Astrocyte of the hippocampus (primary cell): Measurements from ENCODE around the gene TYW5.

Experiments used
- DNase-seq: peaks from one replicate; pipeline ENCODE4 v3.0.0; 2011; ENCODE audit warnings: low read depth, low spot score

The TYW5 gene

GRCh38 chr2:199973703-199974102, 18.4 kb upstream of the TYW5 start:
- peak; percentile 65 for DNase-seq

GRCh38 chr2:199972088-199972626, 16.9 kb upstream of the TYW5 start:
- DNase-seq = no peak

GRCh38 chr2:199968126-199968525, 12.8 kb upstream of the TYW5 start:
- no peak for DNase-seq

DNA sequence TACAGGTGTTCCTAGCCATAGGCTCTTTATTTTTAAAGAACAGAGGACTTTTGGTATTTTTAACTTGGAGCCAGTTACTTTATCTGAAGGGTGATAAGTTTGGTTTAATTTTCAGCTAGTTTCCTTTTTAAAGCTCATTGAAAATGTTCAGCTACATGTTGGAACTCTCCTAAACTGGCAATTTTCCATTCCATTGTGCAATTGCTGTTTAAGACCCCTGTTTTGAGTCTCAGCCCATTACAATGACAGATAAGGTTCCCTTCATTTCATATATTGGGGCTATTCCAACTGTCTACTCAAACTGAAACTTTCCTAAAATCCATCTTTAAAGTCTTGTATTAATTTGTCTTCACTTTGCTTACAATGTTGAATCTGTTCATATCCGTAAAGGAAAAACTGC, 11.7 kb upstream of the TYW5 start:
- DNase-seq = no peak

GRCh38 chr2:199966405-199966804, 11.1 kb upstream of the TYW5 start:
- no peak for DNase-seq

DNA sequence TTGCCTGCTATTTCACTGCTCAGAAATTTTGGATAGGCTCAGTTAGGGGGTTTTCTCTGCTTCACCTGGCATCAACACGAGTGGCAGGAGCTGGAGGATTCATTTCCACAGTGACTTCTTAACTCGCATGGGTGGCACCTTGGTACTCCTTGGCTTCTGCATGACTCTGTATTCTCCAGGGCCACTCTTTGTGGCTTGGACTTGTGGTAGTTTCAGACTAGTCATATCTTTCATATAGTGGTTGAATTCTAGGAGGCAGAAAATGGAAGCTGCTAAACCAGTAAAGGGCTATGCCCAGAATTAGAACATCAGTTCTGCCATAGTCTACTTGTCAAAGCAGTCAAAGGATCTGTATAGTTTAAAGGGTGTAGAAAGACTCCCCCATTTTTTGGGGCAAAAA, 6.9 kb upstream of the TYW5 start:
- no peak for DNase-seq

DNA sequence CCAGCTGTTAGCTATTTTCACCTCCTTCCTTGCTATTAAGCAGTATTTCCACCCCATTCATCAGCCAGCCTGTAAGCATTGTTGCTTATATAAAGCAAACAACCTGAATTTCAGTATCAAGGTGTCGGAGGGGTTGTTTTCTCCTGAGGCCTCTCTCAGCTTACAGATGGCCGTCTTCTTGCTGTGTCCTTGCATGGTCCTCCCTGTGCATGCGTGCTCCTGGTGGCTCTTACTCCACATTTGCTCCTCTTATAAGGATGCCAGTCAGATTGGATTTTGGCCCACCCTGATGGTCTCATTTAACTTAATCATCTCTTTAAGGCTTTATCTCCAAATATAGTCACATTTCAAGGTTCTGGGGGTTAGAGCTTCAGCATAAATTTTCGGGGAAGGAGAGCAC, 2.7 kb upstream of the TYW5 start:
- DNase-seq = no peak

DNA sequence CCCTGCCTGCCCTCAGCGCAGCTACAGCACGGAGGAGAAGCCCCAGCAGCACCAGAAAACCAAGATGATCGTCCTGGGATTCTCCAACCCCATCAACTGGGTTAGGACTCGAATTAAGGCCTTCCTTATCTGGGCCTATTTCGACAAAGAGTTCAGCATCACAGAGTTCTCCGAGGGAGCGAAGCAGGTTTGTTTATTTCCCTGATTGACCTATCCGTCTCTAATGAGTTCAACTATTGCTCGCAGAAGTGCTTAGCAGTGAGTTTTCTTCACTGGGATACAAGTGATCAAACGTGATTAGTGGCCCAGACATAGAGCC, 730 bp upstream of the TYW5 start:
- DNase-seq = no peak

DNA sequence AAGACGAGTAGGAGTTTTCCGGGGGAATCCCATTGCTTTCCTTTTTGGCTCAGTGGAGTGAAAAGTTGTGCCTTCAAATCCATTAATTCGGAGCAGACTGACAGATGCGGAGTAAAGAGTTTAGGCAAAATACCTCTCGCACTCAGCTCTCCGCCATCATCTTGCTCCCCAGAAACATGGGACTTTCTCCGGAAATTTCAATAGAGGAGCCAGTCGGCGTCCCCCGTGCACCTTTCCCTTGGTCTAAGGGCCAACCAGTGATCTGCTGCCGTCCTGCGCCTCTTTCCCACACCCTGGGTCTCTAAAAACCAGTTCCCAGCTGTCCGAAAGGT, 318 bp downstream of the TYW5 start:
- DNase-seq = no peak

DNA sequence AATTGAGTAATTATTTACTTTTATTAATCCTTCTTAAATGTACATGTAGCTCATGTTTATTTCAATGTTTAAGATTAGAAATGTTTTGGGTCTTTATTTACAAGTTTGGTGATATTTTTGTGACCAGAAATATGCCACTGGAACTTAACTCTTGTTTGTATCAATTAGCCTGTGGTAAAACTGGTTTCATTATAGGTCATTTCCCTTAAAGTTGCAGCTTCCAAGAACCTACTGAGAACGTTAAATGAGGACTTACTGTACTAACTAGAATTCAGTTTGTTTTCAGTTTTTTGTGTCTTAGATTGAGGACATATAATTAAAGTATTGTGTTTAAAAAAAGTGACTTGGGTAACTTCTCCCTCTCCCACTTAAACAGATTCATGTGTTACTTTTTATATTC, 4.3 kb downstream of the TYW5 start:
- DNase-seq = no peak

GRCh38 chr2:199950396-199950795, 4.9 kb downstream of the TYW5 start:
- no peak for DNase-seq

DNA sequence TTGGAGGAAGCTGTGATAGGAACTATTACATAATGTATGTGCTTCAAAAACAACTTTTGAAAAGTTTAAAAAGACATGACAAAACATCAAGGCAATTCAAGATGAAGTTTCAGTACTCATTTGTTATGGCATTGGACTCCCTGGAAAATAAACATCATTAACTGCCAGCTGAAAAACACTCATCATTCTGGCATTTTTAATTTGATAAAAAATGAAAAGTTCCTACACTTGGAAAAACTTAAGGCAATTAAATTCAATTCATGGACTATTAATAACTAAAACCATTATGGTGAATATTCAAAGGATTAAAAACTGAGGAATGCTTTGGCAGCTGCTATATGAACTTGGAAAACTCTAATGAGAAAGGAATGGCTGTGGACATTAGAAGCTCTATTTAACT, 8.5 kb downstream of the TYW5 start:
- DNase-seq = peak; percentile 18

- no peak for DNase-seq
Measured at GRCh38 chr2:199946196-199946595, 9.1 kb downstream of the TYW5 start.

- DNase-seq = no peak
Measured at GRCh38 chr2:199943373-199943772, 11.9 kb downstream of the TYW5 start.

GRCh38 chr2:199940373-199940772, 14.9 kb downstream of the TYW5 start:
- peak; percentile 22 for DNase-seq

- DNase-seq = no peak
Measured at GRCh38 chr2:199936554-199936953, 18.7 kb downstream of the TYW5 start.

GRCh38 chr2:199933466-199933865, 21.8 kb downstream of the TYW5 start:
- DNase-seq = peak; percentile 39

- peak; percentile 72 for DNase-seq
Measured at GRCh38 chr2:199932312-199932855, 22.9 kb downstream of the TYW5 start.

DNA sequence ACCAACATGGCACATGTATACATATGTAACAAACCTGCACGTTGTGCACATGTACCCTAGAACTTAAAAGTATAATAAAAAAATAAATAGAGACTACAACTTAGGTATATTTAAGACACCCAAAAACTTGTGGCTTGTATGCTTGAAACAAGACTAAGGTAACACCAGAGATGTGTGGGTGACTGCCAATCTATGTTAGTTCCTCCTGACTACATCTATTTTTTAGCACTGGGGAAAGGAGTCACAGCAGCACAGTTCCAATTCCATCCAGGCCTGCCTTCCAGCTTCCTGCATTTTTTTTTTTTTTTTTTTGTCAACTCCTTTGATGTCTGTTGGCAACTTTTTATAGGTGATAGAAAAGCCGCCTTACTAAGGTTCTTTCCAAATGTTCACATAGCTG, 26.0 kb downstream of the TYW5 start:
- peak; percentile 19 for DNase-seq

- no peak for DNase-seq
Measured at GRCh38 chr2:199928626-199929025, 26.7 kb downstream of the TYW5 start.

- no peak for DNase-seq
Measured at GRCh38 chr2:199928226-199928625, 27.1 kb downstream of the TYW5 start.

DNA sequence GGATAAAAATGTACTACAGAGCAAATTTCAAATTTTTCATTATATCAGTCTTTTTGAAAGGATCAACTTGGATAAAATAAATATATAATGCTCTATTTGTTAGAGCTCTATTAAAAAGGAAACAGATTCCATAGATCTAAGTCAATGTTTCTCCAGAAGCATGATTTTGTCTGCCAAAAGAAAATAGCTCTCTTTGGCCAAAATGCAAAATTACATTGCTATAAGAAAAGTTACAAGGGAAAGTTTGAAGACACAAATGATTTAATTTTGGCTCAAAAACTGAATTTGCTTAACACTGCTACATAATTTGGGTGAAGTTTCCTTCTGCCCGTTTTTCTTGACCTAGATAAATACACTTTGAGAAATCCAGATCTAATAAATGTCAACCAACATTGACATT, 28.5 kb downstream of the TYW5 start:
- DNase-seq = no peak

DNA sequence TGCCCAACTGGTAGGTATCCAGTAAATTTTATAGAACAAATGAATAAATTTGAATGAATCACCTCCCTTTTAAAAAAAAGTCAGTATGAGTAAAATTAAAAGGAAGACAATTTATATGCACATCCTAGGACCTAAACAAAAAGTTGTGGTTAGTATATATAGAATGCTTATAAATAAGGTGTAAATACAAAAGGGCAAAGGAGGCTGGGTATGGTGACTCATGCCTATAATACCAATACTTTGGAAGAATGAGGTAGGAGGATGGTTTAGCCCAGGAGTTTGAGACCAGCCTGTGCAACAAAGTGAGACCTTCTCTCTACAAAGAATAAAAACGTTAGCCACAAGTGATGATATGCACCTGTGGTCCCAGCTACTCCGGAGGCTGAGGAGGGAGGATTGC, 31.4 kb downstream of the TYW5 start:
- no peak for DNase-seq

DNA sequence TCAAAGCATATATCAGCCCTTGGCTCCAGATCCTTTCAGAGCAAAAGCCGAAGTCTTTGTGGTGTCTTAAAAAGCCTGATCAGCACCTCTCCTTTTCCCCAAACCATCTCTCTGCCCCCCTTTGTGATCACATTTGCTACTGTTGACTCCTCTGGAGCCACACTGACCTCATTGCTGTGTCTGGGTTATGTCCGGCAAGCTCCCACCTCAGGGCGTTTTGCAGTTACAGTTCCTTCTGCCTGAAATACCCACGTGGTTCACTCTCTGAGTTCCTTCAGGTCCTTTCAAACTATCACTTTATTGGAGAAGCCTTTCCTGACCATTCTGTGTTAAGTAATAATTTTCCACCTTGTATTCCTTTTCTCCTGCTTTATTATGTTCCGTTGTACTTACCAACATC, 32.4 kb downstream of the TYW5 start:
- peak; percentile 18 for DNase-seq

DNA sequence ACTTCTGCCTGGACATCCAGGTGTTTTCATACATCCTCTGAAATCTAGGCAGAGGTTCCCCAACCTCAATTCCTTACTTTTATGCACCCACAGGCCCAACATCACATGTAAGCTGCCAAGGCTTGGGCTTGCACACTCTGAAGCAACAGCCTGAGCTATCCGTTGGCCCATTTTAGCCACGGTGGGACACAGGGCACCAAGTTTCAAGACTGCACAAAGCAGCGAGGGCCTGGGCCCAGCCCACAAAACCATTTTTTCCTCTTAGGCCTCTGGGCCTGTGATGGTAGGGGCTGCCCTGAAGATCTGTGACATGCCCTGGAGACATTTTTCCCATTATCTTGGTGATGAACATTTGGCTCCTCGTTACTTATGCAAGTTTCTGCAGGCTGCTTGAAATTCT, 38.3 kb downstream of the TYW5 start:
- DNase-seq = no peak
